Measurements from ENCODE around the gene TMEM123. TPM values are rescaled to one million over a fixed set of nuclear protein-coding genes. Genes with fewer than 3 reads are reported as not detected.
A peak's percentile ranks its signal among the peaks of the same experiment; 100 is the strongest.

Gene TMEM123
- total and polyA plus RNA-seq, 2 donors: 98.0 to 188 TPM

- H3K4me1 ChIP-seq (ENCODE audit: insufficient read depth): no peaks in the 10 kb centered on the region
- no peak overlapping the region for H3K4me3 ChIP-seq (ENCODE audit: low read depth, low read length)
- DNase-seq (ENCODE audit: extremely low spot score): no peak
- 81% methylated on average over 2 of the region's 2 CpGs for whole genome bisulfite sequencing
- no peak overlapping the region for H3K27ac ChIP-seq (ENCODE audit: low read depth)
- H3K36me3 ChIP-seq (ENCODE audit: insufficient read depth): no peaks in the 10 kb centered on the region
These were observed 32.6 kb upstream of the TMEM123 start for GRCh38 chr11:102485095-102485722.

GRCh38 chr11:102482433-102482832, 29.9 kb upstream of the TMEM123 start:
- Histone ChIP-seq H3K27ac (ENCODE audit: low read depth) (no peak overlapping the region), H3K36me3 (ENCODE audit: insufficient read depth) (no peaks in the 10 kb centered on the region), H3K4me1 (ENCODE audit: insufficient read depth) (no peaks in the 10 kb centered on the region), H3K4me3 (ENCODE audit: low read depth, low read length) (no peak overlapping the region)
- 38% methylated on average over 3 of the region's 3 CpGs for WGBS
- DNase-seq (ENCODE audit: extremely low spot score): no peak

- Histone ChIP-seq H3K4me3 (ENCODE audit: low read depth, low read length) (no peak overlapping the region), H3K36me3 (ENCODE audit: insufficient read depth) (no peaks in the 10 kb centered on the region), H3K27ac (ENCODE audit: low read depth) (no peak overlapping the region), H3K4me1 (ENCODE audit: insufficient read depth) (no peaks in the 10 kb centered on the region)
- no peak for DNase-seq (ENCODE audit: extremely low spot score)
- 96% methylated on average over 2 of the region's 2 CpGs for WGBS
These were observed 27.2 kb upstream of the TMEM123 start for GRCh38 chr11:102479733-102480132.

GRCh38 chr11:102478673-102479299, 26.2 kb upstream of the TMEM123 start:
- no peak for DNase-seq (ENCODE audit: extremely low spot score)
- Histone ChIP-seq H3K4me3 (ENCODE audit: low read depth, low read length) (no peak overlapping the region), H3K4me1 (ENCODE audit: insufficient read depth) (no peaks in the 10 kb centered on the region), H3K36me3 (ENCODE audit: insufficient read depth) (no peaks in the 10 kb centered on the region), H3K27ac (ENCODE audit: low read depth) (no peak overlapping the region)
- 79% methylated on average over 1 of the region's 1 CpG for WGBS

- Histone ChIP-seq H3K4me1 (ENCODE audit: insufficient read depth) (no peaks in the 10 kb centered on the region), H3K27ac (ENCODE audit: low read depth) (peak overlapping the region; percentile 76), H3K4me3 (ENCODE audit: low read depth, low read length) (no peak overlapping the region), H3K36me3 (ENCODE audit: insufficient read depth) (no peaks in the 10 kb centered on the region)
- WGBS: 35% methylated on average over 1 of the region's 1 CpG
- no peak for DNase-seq (ENCODE audit: extremely low spot score)
These were observed 24.2 kb upstream of the TMEM123 start for GRCh38 chr11:102476812-102477211.

GRCh38 chr11:102476069-102476468, 23.5 kb upstream of the TMEM123 start:
- H3K36me3 ChIP-seq (ENCODE audit: insufficient read depth): no peaks in the 10 kb centered on the region
- no peaks in the 10 kb centered on the region for H3K4me1 ChIP-seq (ENCODE audit: insufficient read depth)
- DNase-seq (ENCODE audit: extremely low spot score): no peak
- H3K27ac ChIP-seq (ENCODE audit: low read depth): peak overlapping the region; percentile 33
- WGBS: 46% methylated on average over 1 of the region's 1 CpG
- H3K4me3 ChIP-seq (ENCODE audit: low read depth, low read length): no peak overlapping the region

- Histone ChIP-seq H3K27ac (ENCODE audit: low read depth) (no peak overlapping the region), H3K36me3 (ENCODE audit: insufficient read depth) (no peaks in the 10 kb centered on the region), H3K4me1 (ENCODE audit: insufficient read depth) (no peaks in the 10 kb centered on the region), H3K4me3 (ENCODE audit: low read depth, low read length) (no peak overlapping the region)
- WGBS: 90% methylated on average over 5 of the region's 5 CpGs
- DNase-seq (ENCODE audit: extremely low spot score): no peak
These were observed 21.0 kb upstream of the TMEM123 start for GRCh38 chr11:102473543-102473942.

- 97% methylated on average over 4 of the region's 4 CpGs for WGBS
- H3K4me3 ChIP-seq (ENCODE audit: low read depth, low read length): no peak overlapping the region
- no peak overlapping the region for H3K27ac ChIP-seq (ENCODE audit: low read depth)
These were observed 19.6 kb upstream of the TMEM123 start for GRCh38 chr11:102472127-102472526.

GRCh38 chr11:102471474-102471873, 18.9 kb upstream of the TMEM123 start:
- no peak overlapping the region for H3K27ac ChIP-seq (ENCODE audit: low read depth)
- DNase-seq (ENCODE audit: extremely low spot score): no peak
- no peaks in the 10 kb centered on the region for H3K4me1 ChIP-seq (ENCODE audit: insufficient read depth)
- no peak overlapping the region for H3K4me3 ChIP-seq (ENCODE audit: low read depth, low read length)
- no peaks in the 10 kb centered on the region for H3K36me3 ChIP-seq (ENCODE audit: insufficient read depth)

More at GRCh38 chr11:102472127-102472526, 19.6 kb upstream of the TMEM123 start:
- no peak for DNase-seq (ENCODE audit: extremely low spot score)
- no peaks in the 10 kb centered on the region for H3K4me1 ChIP-seq (ENCODE audit: insufficient read depth)
- H3K36me3 ChIP-seq (ENCODE audit: insufficient read depth): no peaks in the 10 kb centered on the region

- no peak overlapping the region for H3K27ac ChIP-seq (ENCODE audit: low read depth)
- WGBS: 92% methylated on average over 3 of the region's 3 CpGs
- H3K4me1 ChIP-seq (ENCODE audit: insufficient read depth): no peaks in the 10 kb centered on the region
- no peaks in the 10 kb centered on the region for H3K36me3 ChIP-seq (ENCODE audit: insufficient read depth)
- H3K4me3 ChIP-seq (ENCODE audit: low read depth, low read length): no peak overlapping the region
- no peak for DNase-seq (ENCODE audit: extremely low spot score)
These were observed 17.7 kb upstream of the TMEM123 start for GRCh38 chr11:102470251-102470650.

- 65% methylated on average over 8 of the region's 8 CpGs for WGBS
- no peak for DNase-seq (ENCODE audit: extremely low spot score)
- Histone ChIP-seq H3K36me3 (ENCODE audit: insufficient read depth) (no peaks in the 10 kb centered on the region), H3K27ac (ENCODE audit: low read depth) (peak overlapping the region; percentile 11), H3K4me3 (ENCODE audit: low read depth, low read length) (no peak overlapping the region), H3K4me1 (ENCODE audit: insufficient read depth) (no peaks in the 10 kb centered on the region)
These were observed 16.7 kb upstream of the TMEM123 start for GRCh38 chr11:102469196-102469821.

- H3K36me3 ChIP-seq (ENCODE audit: insufficient read depth): no peaks in the 10 kb centered on the region
- 65% methylated on average over 6 of the region's 6 CpGs for WGBS
- DNase-seq (ENCODE audit: extremely low spot score): no peak
- H3K27ac ChIP-seq (ENCODE audit: low read depth): no peak overlapping the region
- H3K4me3 ChIP-seq (ENCODE audit: low read depth, low read length): no peak overlapping the region
- no peaks in the 10 kb centered on the region for H3K4me1 ChIP-seq (ENCODE audit: insufficient read depth)
These were observed 16.1 kb upstream of the TMEM123 start for GRCh38 chr11:102468616-102469195.

- Histone ChIP-seq H3K27ac (ENCODE audit: low read depth) (no peak overlapping the region), H3K36me3 (ENCODE audit: insufficient read depth) (no peaks in the 10 kb centered on the region), H3K4me1 (ENCODE audit: insufficient read depth) (no peaks in the 10 kb centered on the region), H3K4me3 (ENCODE audit: low read depth, low read length) (no peak overlapping the region)
- DNase-seq (ENCODE audit: extremely low spot score): no peak
- 93% methylated on average over 6 of the region's 6 CpGs for WGBS
These were observed 15.5 kb upstream of the TMEM123 start for GRCh38 chr11:102467853-102468580.

Data from urinary bladder (tissue), 4 donors.